Natural killer cell (primary cell): ENCODE measurements around the gene MESP1. TPM values are rescaled to one million over a fixed set of nuclear protein-coding genes. Genes with fewer than 3 reads are reported as not detected.

Source experiments
- ATAC-seq, 3 donors: fragments of 150-1000 bp in 2 of 3; fragments of 200-7000 bp in 1 of 3; cut with Tn5 transposase; 1 replicate in 1 of 3; 2 replicates in 2 of 3; pipeline ENCODE4 v1.10.0; 2021; ENCODE audit warnings: mild to moderate bottlenecking in 2 of 3, moderate library complexity in 2 of 3
- DNase-seq, 2 donors: peaks; one replicate each; pipeline versions ENCODE4 v3.0.0 to v3.0.0-alpha.2; 2013 to 2021; ENCODE audit warnings: mixed read lengths in 1 of 2
- H3K27ac ChIP-seq: one replicate; pipeline ENCODE4 v1.5.1; 2013; ENCODE audit warnings: mild to moderate bottlenecking, low read length
- H3K27me3 ChIP-seq: one replicate; pipeline ENCODE4 v1.6.1; 2013; ENCODE audit warnings: low read length; ENCODE audit not compliant: control insufficient read depth, insufficient read depth
- H3K36me3 ChIP-seq: one replicate; pipeline ENCODE4 v1.6.1; 2013; ENCODE audit warnings: low read length; ENCODE audit not compliant: control insufficient read depth, insufficient read depth
- H3K4me1 ChIP-seq: one replicate; pipeline ENCODE4 v1.6.1; 2013; ENCODE audit warnings: low read length; ENCODE audit not compliant: control insufficient read depth, insufficient read depth
- H3K4me3 ChIP-seq: one replicate; pipeline ENCODE4 v1.5.1; 2013; ENCODE audit warnings: low read length
- H3K9me3 ChIP-seq: one replicate; pipeline ENCODE4 v1.6.1; 2013; ENCODE audit warnings: low read length; ENCODE audit not compliant: control insufficient read depth, insufficient read depth
- H3K27ac Mint-ChIP-seq, 2 donors: one replicate each; pipeline ENCODE4 v1.8.0; 2022; ENCODE audit warnings: mild to moderate bottlenecking in 2 of 2, mixed read lengths in 2 of 2, moderate library complexity in 1 of 2
- H3K27me3 Mint-ChIP-seq, 2 donors: one replicate each; pipeline ENCODE4 v1.8.0; 2022; ENCODE audit warnings: low read depth in 2 of 2, mixed read lengths in 2 of 2
- H3K36me3 Mint-ChIP-seq: one replicate; pipeline ENCODE4 v1.8.0; 2022; ENCODE audit warnings: mixed read lengths
- H3K4me1 Mint-ChIP-seq, 2 donors: one replicate each; pipeline ENCODE4 v1.8.0; 2022; ENCODE audit warnings: mixed read lengths in 2 of 2
- H3K4me3 Mint-ChIP-seq: one replicate; pipeline ENCODE4 v1.8.0; 2022; ENCODE audit warnings: mild to moderate bottlenecking, moderate library complexity, mixed read lengths
- H3K9me3 Mint-ChIP-seq, 2 donors: one replicate each; pipeline ENCODE4 v1.8.0; 2022; ENCODE audit warnings: mixed read lengths in 2 of 2
- WGBS: methylation state at CpG from one replicate; pipeline ENCODE4 v1.1.7; 2013; ENCODE audit warnings: missing lambda C conversion rate; ENCODE audit not compliant: insufficient coverage; 5-methylcytosine and 5-hydroxymethylcytosine counted together
- intact Hi-C: fragments of 100-400 bp; cut with micrococcal nuclease; formaldehyde crosslinking; loops from one replicate; pipeline ENCODE4 v1.14.2; 2022
- total RNA-seq, 4 donors: library from RNA; stranded (reverse); fragments of 120-200 nt in 1 of 4; gene quantifications; one replicate each; pipeline versions ENCODE4 v1.2.3 to v1.2.4, GENCODE V29; 2013 to 2022
- TF ChIP-seq, protein P1 (sequence below): fragments of 200-600 bp; IDR thresholded peaks from one replicate; pipeline ENCODE4 v1.8.0; 2022; ENCODE audit warnings: antibody characterized with exemption

The MESP1 gene
- total RNA-seq, 3 donors from 2014 or later (not counting 1 experiment from before 2014, with no cell fraction given): 0.45 to 2.9 (median 2.5) TPM

DNA sequence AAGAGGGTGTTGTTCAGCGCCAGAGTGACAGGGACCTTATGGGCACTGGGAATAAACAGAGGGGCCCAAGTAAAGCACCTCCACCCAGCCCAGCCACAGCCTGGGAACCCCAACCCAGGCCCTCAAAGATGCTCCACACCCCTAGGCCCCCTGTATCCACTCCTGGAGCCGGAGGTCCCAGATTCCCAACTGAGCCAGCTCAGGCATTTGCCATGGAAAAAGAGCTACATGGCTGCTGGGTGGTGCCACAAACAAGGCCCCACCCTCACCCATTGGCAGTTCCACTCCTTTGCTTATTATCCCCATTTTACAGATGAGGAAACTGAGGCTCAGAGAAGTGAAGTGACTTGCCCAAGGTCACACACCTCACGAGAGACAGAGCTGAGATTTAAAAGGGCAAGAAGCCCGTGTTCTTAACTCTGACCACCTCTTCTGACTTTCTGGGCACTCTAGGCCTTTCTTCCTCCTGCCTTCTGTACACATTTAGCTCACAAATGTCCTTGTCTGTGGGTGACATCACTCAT is 46.7 kb upstream of the MESP1 start:
- H3K9me3 Mint-ChIP-seq: no peaks in the 10 kb centered on the region
- Histone ChIP-seq H3K27ac (no peak overlapping the region), H3K9me3 (no peaks in the 10 kb centered on the region), H3K27me3 (no peaks in the 10 kb centered on the region), H3K4me3 (no peak overlapping the region), H3K36me3 (no peaks in the 10 kb centered on the region), H3K4me1 (no peaks in the 10 kb centered on the region)
- no peak overlapping the region for H3K4me3 Mint-ChIP-seq
- H3K4me1 Mint-ChIP-seq: peaks cover 0 to 6% of the 10 kb centered on the region in 2 donors
- peaks cover 7 to 10% of the 10 kb centered on the region in 2 donors for H3K27me3 Mint-ChIP-seq
- DNase-seq (no peak), ATAC-seq (no peak)
- intact Hi-C loops: no loop called here
- TF ChIP-seq, protein P1, sequence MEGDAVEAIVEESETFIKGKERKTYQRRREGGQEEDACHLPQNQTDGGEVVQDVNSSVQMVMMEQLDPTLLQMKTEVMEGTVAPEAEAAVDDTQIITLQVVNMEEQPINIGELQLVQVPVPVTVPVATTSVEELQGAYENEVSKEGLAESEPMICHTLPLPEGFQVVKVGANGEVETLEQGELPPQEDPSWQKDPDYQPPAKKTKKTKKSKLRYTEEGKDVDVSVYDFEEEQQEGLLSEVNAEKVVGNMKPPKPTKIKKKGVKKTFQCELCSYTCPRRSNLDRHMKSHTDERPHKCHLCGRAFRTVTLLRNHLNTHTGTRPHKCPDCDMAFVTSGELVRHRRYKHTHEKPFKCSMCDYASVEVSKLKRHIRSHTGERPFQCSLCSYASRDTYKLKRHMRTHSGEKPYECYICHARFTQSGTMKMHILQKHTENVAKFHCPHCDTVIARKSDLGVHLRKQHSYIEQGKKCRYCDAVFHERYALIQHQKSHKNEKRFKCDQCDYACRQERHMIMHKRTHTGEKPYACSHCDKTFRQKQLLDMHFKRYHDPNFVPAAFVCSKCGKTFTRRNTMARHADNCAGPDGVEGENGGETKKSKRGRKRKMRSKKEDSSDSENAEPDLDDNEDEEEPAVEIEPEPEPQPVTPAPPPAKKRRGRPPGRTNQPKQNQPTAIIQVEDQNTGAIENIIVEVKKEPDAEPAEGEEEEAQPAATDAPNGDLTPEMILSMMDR: no peak
- H3K36me3 Mint-ChIP-seq: no peaks in the 10 kb centered on the region
- no peak overlapping the region for H3K27ac Mint-ChIP-seq
- WGBS: 87% methylated on average over 4 of the region's 4 CpGs

DNA sequence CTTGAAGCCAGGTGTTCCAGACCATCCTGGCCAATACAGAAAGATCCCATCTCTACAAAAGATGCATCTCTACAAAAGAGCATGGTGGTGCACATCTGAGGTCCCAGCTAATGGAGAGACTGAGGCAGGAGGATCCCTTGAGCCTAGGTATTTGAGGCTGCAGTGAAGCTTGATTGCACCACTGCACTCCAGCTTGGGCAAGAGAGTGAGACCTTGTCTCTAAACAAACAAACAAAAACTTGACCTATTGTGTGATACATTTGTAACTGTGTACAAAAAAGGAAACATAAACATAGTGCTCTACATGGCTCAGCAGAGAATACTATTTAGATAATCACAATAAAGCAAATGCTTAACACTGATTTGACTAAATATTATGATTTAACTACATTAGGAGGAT is 44.9 kb upstream of the MESP1 start:
- no peak for ATAC-seq
- intact Hi-C loops: no loop called here
- no peak overlapping the region for H3K4me3 ChIP-seq
- Mint-ChIP-seq H3K36me3 (no peaks in the 10 kb centered on the region), H3K27me3 (peaks cover 7% of the 10 kb centered on the region in 2 donors), H3K9me3 (no peaks in the 10 kb centered on the region), H3K27ac (no peak overlapping the region), H3K4me1 (no peaks in the 10 kb centered on the region), H3K4me3 (no peak overlapping the region)
- no peak for DNase-seq
- no peaks in the 10 kb centered on the region for H3K4me1 ChIP-seq
- TF ChIP-seq, protein P1: no peak
- no peaks in the 10 kb centered on the region for H3K36me3 ChIP-seq
- H3K9me3 ChIP-seq: no peaks in the 10 kb centered on the region
- H3K27me3 ChIP-seq: no peaks in the 10 kb centered on the region
- no peak overlapping the region for H3K27ac ChIP-seq

DNA sequence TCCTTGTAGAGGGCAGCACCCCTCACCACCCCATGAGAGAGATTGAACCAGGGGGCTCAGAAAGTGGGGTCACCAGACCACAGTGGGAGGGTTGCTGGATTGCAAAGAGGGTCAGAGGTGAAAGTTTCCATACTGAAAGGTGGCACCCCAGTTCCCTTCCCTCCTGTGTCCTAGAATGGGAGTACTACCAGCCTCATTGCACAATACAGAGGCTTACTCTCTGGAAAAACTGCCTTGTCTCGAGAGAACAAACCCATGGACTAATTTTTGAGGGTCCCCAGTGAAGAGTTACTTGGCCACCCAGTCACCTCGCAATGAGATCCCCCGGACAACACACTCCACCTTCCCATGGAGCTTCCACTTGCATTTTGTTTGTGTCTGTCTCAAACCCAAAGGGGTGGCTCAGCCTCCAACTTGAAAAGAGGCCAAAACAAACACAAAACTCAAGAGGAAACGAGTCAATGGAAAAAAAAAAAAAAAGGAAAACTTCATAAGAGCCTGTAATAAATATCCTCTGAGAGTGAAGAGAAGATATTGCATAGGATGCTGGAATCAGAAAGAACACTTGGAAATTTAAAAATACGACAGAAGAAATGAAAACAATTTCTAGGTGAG is 43.7 kb upstream of the MESP1 start:
- no peak overlapping the region for H3K4me3 ChIP-seq
- no peaks in the 10 kb centered on the region for H3K27me3 ChIP-seq
- Mint-ChIP-seq H3K4me1 (no peaks in the 10 kb centered on the region), H3K36me3 (no peaks in the 10 kb centered on the region), H3K9me3 (no peaks in the 10 kb centered on the region), H3K27me3 (peaks cover 3 to 7% of the 10 kb centered on the region in 2 donors), H3K4me3 (no peak overlapping the region), H3K27ac (no peak overlapping the region)
- TF ChIP-seq, protein P1: no peak
- ATAC-seq (no peak), DNase-seq (no peak)
- H3K9me3 ChIP-seq: no peaks in the 10 kb centered on the region
- no peak overlapping the region for H3K27ac ChIP-seq
- intact Hi-C loops: no loop called here
- no peaks in the 10 kb centered on the region for H3K36me3 ChIP-seq
- WGBS: 89% methylated on average over 4 of the region's 5 CpGs
- no peaks in the 10 kb centered on the region for H3K4me1 ChIP-seq
